Activated T-helper 1 cell treated with Interleukin-2 at 50 U/mL for 16 hours (primary cell): ENCODE data around the gene MACO1.

ENCODE experiments used
- DNase-seq: peaks from one replicate; pipeline ENCODE4 v3.0.0-alpha.2; 2020; ENCODE audit warnings: low read depth

The MACO1 gene

GRCh38 chr1:25524568-25525360, 94.1 kb downstream of the MACO1 start:
- DNase-seq: no peak

GRCh38 chr1:25525361-25525688, 94.6 kb downstream of the MACO1 start:
- DNase-seq: no peak

GRCh38 chr1:25526753-25527152, 96.1 kb downstream of the MACO1 start:
- no peak for DNase-seq

GRCh38 chr1:25527226-25527846, 96.6 kb downstream of the MACO1 start:
- DNase-seq: no peak

GRCh38 chr1:25527946-25528595, 97.4 kb downstream of the MACO1 start:
- DNase-seq: no peak

- DNase-seq: no peak
Observed at GRCh38 chr1:25528881-25529517, 98.3 kb downstream of the MACO1 start.

- no peak for DNase-seq
Observed at GRCh38 chr1:25529518-25530185, 99.0 kb downstream of the MACO1 start.

GRCh38 chr1:25530186-25531081, 99.7 kb downstream of the MACO1 start:
- DNase-seq: no peak

GRCh38 chr1:25531082-25531461, 100.4 kb downstream of the MACO1 start:
- DNase-seq: no peak

- DNase-seq: no peak
Observed at GRCh38 chr1:25532970-25533369, 102.3 kb downstream of the MACO1 start.

GRCh38 chr1:25533775-25534409, 103.2 kb downstream of the MACO1 start:
- DNase-seq: no peak

GRCh38 chr1:25534410-25534788, 103.7 kb downstream of the MACO1 start:
- DNase-seq: no peak

GRCh38 chr1:25536124-25536523, 105.4 kb downstream of the MACO1 start:
- no peak for DNase-seq

- DNase-seq: no peak
Observed at GRCh38 chr1:25537153-25537831, 106.6 kb downstream of the MACO1 start.

- no peak for DNase-seq
Observed at GRCh38 chr1:25538191-25538767, 107.6 kb downstream of the MACO1 start.

GRCh38 chr1:25540750-25541342, 110.1 kb downstream of the MACO1 start:
- DNase-seq: no peak

- no peak for DNase-seq
Observed at GRCh38 chr1:25541425-25541824, 110.7 kb downstream of the MACO1 start.

GRCh38 chr1:25541889-25542658, 111.4 kb downstream of the MACO1 start:
- no peak for DNase-seq

- no peak for DNase-seq
Observed at GRCh38 chr1:25543005-25543424, 112.3 kb downstream of the MACO1 start.
